ENCODE results near the gene ZNF76.

Gene ZNF76

DNA sequence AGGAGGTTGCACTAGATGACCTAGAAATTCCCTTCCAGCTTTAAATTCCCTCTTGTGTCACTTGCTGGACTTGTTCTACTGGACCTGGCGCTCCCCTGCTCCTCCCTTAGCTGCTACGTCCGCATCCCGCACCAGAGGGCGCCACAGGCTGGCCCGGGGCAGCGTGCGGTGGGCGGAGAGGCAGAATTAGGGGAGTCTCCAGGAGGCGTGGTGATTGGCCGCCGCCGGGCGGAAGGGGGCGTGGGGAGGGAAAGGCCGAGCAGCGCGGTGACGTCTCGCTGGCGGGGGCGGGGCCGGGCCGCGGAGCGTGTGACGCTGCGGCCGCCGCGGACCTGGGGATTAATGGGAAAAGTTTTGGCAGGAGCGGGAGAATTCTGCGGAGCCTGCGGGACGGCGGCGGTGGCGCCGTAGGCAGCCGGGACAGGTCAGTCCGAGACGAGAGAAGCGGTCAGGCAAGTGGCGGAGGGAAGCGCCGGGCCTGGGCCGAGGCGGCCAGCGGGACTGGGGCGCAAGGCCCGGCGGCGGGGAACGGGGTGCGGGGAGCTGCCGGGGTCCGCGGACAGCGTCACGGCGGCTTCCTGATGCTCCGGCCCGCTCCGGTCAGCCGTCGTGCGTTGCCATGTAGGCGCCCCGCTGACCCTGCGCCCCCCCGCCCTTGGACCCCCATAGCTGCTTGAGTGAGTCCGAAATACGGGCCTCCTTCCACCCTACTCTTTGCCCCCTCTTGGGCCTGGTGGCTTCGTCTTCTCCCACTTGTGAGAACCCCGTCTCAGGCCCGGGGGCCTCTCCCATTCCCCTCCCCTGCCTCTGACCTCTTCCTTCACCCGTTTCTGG is 82.9 kb downstream of the ZNF76 start, which contains the start of gene PPARD:
Gene PPARD, plus strand, starts transcription at position 301 of the 834 bp plus-strand sequence. CDS start 68,530 bp downstream, outside the sequence.
- Histone ChIP-seq H3K79me2 (ENCODE audit: insufficient read depth, low read length) (0 out of 2 replicates have a peak, but pooled peaks cover 6% of the 10 kb centered on the region), H2AFZ (ENCODE audit: low read depth, low read length, severe bottlenecking) (peak within 1 kb of the TSS; percentile 57), H3K27me3 (ENCODE audit: low read length) (no peaks in the 10 kb centered on the region)

DNA sequence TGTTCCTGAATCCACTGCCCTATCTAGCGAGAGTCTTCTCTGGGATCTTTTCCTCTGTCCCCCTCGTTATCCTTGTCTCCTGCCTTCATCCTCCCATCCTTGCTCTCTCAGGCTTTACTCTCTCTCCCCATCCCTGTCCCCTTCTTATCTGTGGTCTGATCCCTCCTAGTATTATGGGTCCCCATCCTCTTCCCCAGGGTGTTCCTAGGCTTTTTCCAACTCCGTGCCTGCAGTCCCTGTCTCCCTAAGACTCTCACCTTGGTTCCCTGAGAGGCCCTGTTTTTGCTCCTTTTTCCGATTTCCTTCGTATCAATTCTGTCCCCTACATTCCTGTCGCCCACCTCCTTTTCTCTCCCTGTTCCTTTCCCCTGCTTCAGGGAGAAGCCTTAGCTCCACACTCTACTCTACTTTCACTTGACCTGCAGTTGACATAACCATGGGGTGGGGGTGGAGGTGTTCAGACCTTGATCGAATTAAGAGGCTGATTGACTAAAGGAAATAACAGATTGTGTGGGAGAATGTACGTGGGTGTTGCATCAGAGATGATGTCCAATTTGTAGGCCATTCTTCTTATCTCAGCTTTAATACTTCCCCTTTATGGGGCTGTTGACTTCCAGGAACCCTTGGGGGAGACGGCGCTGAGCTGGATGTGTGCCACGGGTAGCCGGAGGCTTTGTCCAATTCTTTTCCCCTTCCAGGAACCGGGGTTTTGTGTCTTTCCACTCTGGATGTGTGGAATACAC is 83.7 kb downstream of the ZNF76 start:
- H3K79me2 ChIP-seq (ENCODE audit: insufficient read depth, low read length): 0 out of 2 replicates have a peak, but pooled peaks cover 6% of the 10 kb centered on the region
- TF ChIP-seq, protein P1, sequence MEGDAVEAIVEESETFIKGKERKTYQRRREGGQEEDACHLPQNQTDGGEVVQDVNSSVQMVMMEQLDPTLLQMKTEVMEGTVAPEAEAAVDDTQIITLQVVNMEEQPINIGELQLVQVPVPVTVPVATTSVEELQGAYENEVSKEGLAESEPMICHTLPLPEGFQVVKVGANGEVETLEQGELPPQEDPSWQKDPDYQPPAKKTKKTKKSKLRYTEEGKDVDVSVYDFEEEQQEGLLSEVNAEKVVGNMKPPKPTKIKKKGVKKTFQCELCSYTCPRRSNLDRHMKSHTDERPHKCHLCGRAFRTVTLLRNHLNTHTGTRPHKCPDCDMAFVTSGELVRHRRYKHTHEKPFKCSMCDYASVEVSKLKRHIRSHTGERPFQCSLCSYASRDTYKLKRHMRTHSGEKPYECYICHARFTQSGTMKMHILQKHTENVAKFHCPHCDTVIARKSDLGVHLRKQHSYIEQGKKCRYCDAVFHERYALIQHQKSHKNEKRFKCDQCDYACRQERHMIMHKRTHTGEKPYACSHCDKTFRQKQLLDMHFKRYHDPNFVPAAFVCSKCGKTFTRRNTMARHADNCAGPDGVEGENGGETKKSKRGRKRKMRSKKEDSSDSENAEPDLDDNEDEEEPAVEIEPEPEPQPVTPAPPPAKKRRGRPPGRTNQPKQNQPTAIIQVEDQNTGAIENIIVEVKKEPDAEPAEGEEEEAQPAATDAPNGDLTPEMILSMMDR (IDR thresholded peaks at IDR 0.05; ENCODE audit: insufficient read depth, low read length, poor library complexity, severe bottlenecking): no peak
- TF ChIP-seq EZH2phosphoT487 (conservative IDR thresholded peaks at IDR 0.05; ENCODE audit: low read length): no peak
- H3K27me3 ChIP-seq (ENCODE audit: low read length): no peaks in the 10 kb centered on the region
- peak overlapping the region; percentile 57 for H2AFZ ChIP-seq (ENCODE audit: low read depth, low read length, severe bottlenecking)
- H3K27ac ChIP-seq (ENCODE audit: low read depth, low read length): no peak overlapping the region
- peak overlapping the region; percentile 70 for H3K4me2 ChIP-seq (ENCODE audit: low read depth, low read length, poor library complexity, severe bottlenecking)
- H3K36me3 ChIP-seq (ENCODE audit: low read length): no peaks in the 10 kb centered on the region
- H3K9me3 ChIP-seq (ENCODE audit: insufficient read depth, low read length): no peaks in the 10 kb centered on the region
- peaks cover 6% of the 10 kb centered on the region; the same call in 1 of the 2 replicates for H4K20me1 ChIP-seq (ENCODE audit: low read depth, low read length)
- H3K9me2 ChIP-seq (replicated peaks; ENCODE audit: insufficient read depth, low read length): no peaks in the 10 kb centered on the region
- H3K4me3 ChIP-seq (ENCODE audit: insufficient read depth, low read length, poor library complexity, severe bottlenecking): peak overlapping the region; percentile 68
- peaks cover 3% of the 10 kb centered on the region; the same call in 1 of the 2 replicates for H3F3A ChIP-seq (ENCODE audit: insufficient read depth)
- peak overlapping the region; percentile 63 for H3K9ac ChIP-seq (ENCODE audit: low read length)

More for the DNA sequence above, 82.9 kb downstream of the ZNF76 start, which contains the start of gene PPARD:
- Histone ChIP-seq H3K4me3 (ENCODE audit: insufficient read depth, low read length, poor library complexity, severe bottlenecking) (peak within 1 kb of the TSS; percentile 68), H3K9me2 (replicated peaks; ENCODE audit: insufficient read depth, low read length) (no peaks in the 10 kb centered on the region), H4K20me1 (ENCODE audit: low read depth, low read length) (peaks cover 6% of the 10 kb centered on the region; the same call in 1 of the 2 replicates), H3K9me3 (ENCODE audit: insufficient read depth, low read length) (no peaks in the 10 kb centered on the region), H3K36me3 (ENCODE audit: low read length) (no peaks in the 10 kb centered on the region), H3K4me2 (ENCODE audit: low read depth, low read length, poor library complexity, severe bottlenecking) (peak within 1 kb of the TSS; percentile 70), H3F3A (ENCODE audit: insufficient read depth) (no peaks in the 10 kb centered on the region), H3K27ac (ENCODE audit: low read depth, low read length) (no peak within 1 kb of the TSS), H3K9ac (ENCODE audit: low read length) (peak within 1 kb of the TSS; percentile 63)
- no peak for TF ChIP-seq EZH2phosphoT487 (conservative IDR thresholded peaks at IDR 0.05; ENCODE audit: low read length)
- TF ChIP-seq, protein P1 (IDR thresholded peaks at IDR 0.05; ENCODE audit: insufficient read depth, low read length, poor library complexity, severe bottlenecking): peak; percentile 100

DNA sequence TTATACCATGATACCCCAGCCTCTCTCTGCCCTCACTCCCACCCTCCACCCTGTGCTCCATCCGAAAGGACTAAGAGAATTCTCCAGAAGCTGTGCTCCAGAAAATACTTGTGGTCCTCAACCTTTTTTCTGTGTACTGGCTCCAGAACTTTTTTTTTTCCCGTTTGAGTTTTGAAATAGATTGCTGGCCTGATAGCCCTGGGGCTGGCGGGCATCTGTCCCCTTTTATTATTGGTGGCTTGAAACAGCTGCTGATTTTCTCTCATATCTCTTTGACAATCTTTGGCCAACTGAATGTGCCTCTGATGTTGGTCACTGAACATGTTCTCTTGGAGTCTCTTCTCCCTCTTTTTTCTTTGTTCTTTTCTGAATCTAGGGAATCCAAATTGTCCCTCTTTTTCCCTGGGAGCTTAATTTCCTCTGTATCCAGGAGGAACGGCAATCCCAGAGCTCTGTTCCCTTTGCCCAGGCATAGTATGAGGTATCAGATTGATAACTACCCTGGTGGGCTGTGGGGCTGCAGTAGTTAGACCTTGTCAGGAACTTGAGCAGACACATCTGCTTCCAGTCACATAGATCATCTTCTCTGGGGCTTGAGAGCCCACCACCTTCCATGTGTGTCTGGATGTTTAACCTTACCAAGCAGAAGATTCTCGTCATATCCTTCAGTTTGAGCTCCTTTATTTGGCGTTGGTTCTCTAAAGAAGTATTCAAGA is 84.5 kb downstream of the ZNF76 start:
- Histone ChIP-seq H2AFZ (ENCODE audit: low read depth, low read length, severe bottlenecking) (no peak overlapping the region), H3K27me3 (ENCODE audit: low read length) (no peaks in the 10 kb centered on the region), H3K9me3 (ENCODE audit: insufficient read depth, low read length) (no peaks in the 10 kb centered on the region), H3K36me3 (ENCODE audit: low read length) (no peaks in the 10 kb centered on the region), H3K9ac (ENCODE audit: low read length) (no peak overlapping the region), H3K79me2 (ENCODE audit: insufficient read depth, low read length) (0 out of 2 replicates have a peak, but pooled peaks cover 6% of the 10 kb centered on the region), H3K4me3 (ENCODE audit: insufficient read depth, low read length, poor library complexity, severe bottlenecking) (no peak overlapping the region), H3K27ac (ENCODE audit: low read depth, low read length) (no peak overlapping the region), H3K9me2 (replicated peaks; ENCODE audit: insufficient read depth, low read length) (no peaks in the 10 kb centered on the region), H4K20me1 (ENCODE audit: low read depth, low read length) (peaks cover 6% of the 10 kb centered on the region; the same call in 1 of the 2 replicates), H3K4me2 (ENCODE audit: low read depth, low read length, poor library complexity, severe bottlenecking) (peak overlapping the region; percentile 70), H3F3A (ENCODE audit: insufficient read depth) (peaks cover 8% of the 10 kb centered on the region; the same call in 1 of the 2 replicates)
- TF ChIP-seq, protein P1 (IDR thresholded peaks at IDR 0.05; ENCODE audit: insufficient read depth, low read length, poor library complexity, severe bottlenecking): no peak
- no peak for TF ChIP-seq EZH2phosphoT487 (conservative IDR thresholded peaks at IDR 0.05; ENCODE audit: low read length)
